Activated effector memory CD4-positive, alpha-beta T cell treated with anti-CD3 and anti-CD28 coated beads, Interleukin-2, amount 50 U/mL, for 16 hours (primary cell): Measurements from ENCODE around the gene PTGDS.

ENCODE experiments used
- DNase-seq: peaks from one replicate; pipeline ENCODE4 v3.0.0-alpha.2; 2020

The PTGDS gene

DNA sequence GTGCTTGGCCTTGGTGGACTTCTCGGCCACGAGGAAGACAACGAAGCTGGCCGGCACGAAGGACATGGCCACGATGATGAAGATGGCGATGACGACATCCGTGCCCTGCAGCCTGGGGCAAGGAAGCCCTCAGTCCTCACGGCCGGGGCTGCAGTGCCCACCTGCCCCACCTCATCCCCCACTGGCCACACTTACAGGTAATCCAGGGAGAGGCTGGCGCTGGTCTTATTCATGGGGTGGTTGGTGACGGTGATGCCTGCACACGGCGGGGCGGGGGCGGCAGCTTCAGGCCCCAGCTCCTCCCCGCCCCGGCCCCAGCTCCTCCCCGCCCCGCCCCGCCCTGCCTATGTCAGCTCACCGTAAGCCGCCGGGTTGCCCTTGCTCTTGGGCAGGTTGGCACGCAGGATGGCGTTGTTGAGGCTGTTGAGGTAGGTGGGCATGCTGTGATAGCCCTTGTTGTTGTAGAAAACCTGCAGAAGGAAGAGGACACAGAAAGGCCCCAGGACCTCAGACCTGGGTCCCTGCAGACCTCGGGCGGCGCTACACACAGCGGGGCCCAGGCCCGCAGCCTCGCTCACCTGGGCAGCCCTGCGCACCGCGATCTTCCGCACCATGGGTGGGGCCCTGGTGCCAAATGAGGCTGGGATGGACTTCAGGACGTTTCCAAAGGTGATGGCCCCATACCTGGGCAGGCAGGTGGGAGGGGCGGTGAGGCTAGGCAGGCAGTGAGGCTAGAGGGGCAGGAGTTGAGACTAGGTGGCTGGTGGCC is 34.8 kb downstream of the PTGDS start:
- no peak for DNase-seq

DNA sequence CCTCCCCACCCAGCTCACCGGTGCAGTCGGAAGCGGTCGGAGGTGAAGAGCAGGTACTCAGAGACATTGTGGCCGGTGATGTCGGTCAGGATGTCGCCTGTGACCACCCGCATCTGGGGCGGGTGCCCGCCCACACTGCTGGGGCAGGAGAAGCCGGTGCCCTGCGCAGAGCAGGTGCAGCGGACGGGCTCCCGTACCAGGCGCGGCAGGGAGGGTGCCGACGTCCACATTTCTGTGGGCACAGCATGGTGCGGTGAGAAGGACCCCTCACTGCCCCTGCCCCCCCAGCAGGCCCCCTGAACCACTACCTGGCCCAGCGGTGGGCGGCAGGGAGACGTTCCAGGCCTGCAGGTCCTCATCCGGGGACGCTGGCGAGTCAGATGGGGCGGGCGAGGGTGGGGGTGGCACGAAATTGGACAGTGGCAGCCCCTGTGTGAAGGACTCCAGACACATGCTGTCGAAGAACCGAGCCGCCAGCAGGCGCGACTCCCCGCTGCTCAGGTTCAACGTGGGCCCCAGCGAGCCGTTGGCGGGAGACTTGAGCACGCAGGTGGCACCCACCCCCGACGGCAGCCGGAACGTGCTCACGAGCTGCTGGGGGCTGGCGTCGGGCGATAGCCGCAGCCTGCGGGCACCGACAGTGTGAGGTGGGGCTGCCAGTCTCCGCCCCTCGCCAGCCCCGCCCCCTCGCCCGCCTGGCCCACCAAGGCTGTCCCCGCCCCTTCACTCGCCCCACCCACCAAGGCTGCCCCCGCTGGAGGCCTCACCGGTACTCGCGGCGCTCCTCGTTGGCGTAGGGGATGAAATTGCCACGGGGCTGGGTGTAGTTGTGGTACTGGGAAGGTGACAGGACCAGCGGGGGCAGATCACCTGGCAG is 35.6 kb downstream of the PTGDS start:
- no peak for DNase-seq

- no peak for DNase-seq
Measured at GRCh38 chr9:137013571-137013940, 36.3 kb downstream of the PTGDS start.

DNA sequence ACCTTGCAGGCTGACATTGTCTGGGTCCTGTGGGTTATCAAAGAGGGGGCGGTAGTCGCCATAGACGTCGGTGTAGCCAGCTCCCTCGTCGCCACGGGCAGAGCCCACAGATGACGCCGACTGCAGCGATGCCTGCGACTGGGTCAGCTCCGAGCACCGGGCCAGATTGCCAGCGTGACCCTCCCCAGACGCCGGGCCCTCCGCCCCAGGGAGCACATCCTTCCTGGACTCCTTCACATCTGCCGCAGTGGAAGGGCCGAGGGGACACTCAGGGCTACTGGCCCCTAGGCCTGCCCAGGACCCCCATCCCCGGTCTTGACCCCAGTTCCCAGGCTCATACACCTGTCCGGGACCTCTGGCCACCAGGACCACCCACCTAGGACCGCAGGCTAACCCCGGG is 36.9 kb downstream of the PTGDS start:
- DNase-seq = no peak

- no peak for DNase-seq
Measured at GRCh38 chr9:137014776-137015539, 37.7 kb downstream of the PTGDS start.

- no peak for DNase-seq
Measured at GRCh38 chr9:137015540-137015930, 38.2 kb downstream of the PTGDS start.

- no peak for DNase-seq
Measured at GRCh38 chr9:137015976-137016375, 38.7 kb downstream of the PTGDS start.

GRCh38 chr9:137016436-137016835 is 39.1 kb downstream of the PTGDS start:
- DNase-seq = no peak

DNA sequence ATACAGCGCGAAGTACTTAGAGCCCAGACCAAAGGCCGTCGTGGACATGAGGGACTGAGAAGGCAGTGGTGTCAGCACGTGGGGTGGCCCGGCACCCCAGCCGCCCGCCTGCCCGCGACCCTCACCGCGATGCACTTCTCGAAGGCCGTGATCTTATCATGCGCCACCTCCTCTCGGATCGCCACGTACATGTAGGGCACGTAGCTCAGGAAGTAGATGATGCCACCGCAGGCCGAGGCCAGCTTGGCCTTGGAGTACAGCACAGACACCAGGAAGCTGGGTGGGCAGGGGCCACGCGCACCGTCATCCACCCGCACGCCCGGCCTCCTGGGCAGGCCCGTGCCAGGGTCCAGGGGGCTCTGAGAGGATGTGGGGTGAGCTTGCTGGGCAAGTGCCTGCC is 39.8 kb downstream of the PTGDS start:
- no peak for DNase-seq

DNA sequence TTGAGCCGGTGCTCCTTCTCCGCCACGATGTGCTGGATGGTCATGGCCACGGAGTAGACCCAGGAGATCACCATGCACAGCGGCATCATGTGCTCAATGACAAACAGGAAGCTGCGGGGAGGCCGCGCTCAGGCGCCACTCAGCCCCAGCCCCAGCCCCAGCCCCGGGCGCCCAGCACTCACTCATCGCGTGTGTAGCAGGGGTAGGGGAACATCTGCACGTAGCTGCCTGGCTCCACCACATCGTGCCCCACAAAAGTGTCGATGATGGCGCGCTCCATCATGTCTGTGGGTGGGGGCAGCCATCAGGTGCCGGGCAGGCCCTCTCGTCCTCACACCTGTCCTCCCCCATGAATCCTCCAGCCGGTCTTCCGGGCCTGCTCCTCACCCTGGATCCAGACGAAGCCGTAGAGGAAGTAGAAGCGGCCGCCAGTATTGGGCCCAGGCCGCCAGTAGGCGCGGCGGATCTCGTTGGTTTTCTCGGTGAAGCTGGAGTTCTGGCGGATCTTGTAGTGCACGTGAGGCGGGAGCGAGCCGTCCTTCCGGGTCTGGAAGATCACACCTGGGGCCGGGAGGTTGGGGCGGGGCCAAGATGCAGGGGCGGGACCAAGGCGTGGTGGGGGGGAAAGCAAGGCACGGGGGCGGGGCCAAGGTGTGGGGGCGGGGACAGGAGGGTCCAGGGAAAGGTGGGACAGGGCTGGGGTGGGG is 40.6 kb downstream of the PTGDS start:
- no peak for DNase-seq

DNA sequence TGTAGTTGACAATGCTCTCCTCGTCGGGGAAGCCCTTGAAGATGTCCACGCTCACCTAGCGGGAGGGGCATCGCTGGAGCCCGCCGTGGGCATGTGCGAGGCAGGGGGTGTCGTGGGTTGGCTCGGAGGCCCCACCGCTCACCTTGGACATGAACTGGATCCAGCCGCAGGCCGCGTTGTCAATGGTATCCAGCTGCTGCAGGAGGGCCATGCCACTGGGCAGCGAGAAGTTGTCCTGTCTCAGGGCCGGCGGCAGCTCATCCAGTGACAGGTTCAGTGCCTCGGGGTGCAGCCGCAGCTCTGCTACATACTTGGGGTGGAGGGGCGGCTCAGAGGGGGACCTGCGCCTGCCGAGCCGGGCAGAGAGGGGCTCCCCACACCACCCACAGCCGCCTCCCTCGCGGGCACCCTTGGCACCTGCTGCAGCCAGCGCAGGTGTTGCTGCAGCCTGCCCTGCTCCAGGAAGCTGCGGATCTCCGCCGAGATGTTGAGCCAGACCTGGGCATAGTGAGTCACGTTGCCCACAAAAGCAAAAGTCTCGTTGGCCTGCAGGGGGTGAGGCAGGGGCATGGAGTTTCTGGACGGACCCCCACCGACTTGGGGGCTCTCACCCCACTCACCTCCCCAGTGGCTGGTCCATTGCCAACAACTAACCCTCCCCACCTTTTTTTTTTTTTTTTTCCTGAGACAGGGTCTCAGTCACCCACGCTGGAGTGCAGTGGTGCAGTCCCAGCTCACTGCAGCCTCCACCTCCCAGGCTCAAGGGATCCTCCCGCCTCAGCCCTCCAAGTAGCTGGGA is 41.7 kb downstream of the PTGDS start:
- no peak for DNase-seq

- DNase-seq = no peak
Measured at GRCh38 chr9:137019891-137020683, 42.8 kb downstream of the PTGDS start.

GRCh38 chr9:137020771-137021567 is 43.7 kb downstream of the PTGDS start:
- DNase-seq = no peak

- DNase-seq = no peak
Measured at GRCh38 chr9:137021568-137021978, 44.3 kb downstream of the PTGDS start.

DNA sequence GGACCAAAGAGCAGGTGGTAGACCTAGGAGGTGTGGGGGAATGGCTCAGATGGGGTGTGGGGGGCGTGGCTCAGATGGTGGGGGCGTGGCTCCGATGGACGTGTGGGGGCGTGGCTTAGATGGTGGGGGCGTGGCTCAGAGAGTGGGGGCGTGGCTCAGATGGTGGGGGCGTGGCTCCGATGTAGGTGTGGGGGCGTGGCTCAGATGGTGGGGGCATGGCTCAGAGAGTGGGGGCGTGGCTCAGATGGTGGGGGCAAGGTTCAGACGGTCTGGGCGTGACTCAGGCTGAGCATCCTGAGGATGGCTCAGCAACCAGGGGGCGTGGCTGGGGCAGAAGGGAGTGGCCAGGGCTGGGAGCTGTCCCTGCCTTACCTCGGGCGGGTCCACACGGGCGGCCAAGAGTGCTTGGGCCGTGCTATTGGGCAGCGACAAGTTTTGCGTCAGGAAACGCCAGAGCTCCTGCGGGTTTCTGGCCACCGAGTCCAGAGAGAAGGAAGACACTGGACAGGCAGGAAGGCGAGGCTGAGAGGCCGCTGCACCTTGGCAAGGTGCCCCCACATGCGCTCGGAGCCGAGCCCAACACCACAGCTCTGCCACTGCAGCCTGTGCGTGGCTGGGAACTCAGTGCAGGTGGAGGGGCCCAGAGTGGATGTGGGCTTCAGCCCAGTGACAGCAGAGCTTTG is 44.8 kb downstream of the PTGDS start:
- peak; percentile 91 for DNase-seq

GRCh38 chr9:137022662-137023008 is 45.3 kb downstream of the PTGDS start:
- no peak for DNase-seq

- no peak for DNase-seq
Measured at GRCh38 chr9:137023157-137023556, 45.9 kb downstream of the PTGDS start.

- no peak for DNase-seq
Measured at GRCh38 chr9:137023583-137023991, 46.3 kb downstream of the PTGDS start.

- DNase-seq = no peak
Measured at GRCh38 chr9:137025517-137025966, 48.2 kb downstream of the PTGDS start.

GRCh38 chr9:137026384-137026783 is 49.1 kb downstream of the PTGDS start:
- no peak for DNase-seq
